DOHH2 (cell line): ENCODE results near the gene ZNF79.

ENCODE experiments used
- H3F3A ChIP-seq: fragments of 200-600 bp; sonication (generic), shearing (Covaris generic); 2 replicates; pipeline ENCODE4 v1.6.0; 2016; ENCODE audit warnings: antibody characterized with exemption, mild to moderate bottlenecking; ENCODE audit not compliant: control insufficient read depth, insufficient read depth
- H3K27ac ChIP-seq: fragments of 200-600 bp; sonication (generic); 2 replicates; pipeline ENCODE4 v1.5.1; 2014; ENCODE audit warnings: low read depth, mild to moderate bottlenecking, low read length, moderate library complexity
- H3K27me3 ChIP-seq: fragments of 200-600 bp; sonication (generic); 2 replicates; pipeline ENCODE4 v1.6.1; 2014; ENCODE audit warnings: mild to moderate bottlenecking, low read length, mixed read lengths; ENCODE audit not compliant: control insufficient read depth
- H3K36me3 ChIP-seq: fragments of 200-600 bp; sonication (generic); 2 replicates; pipeline ENCODE4 v1.6.1; 2014; ENCODE audit warnings: mild to moderate bottlenecking, low read length, moderate library complexity, mixed read lengths; ENCODE audit not compliant: control insufficient read depth
- H3K4me1 ChIP-seq: fragments of 200-600 bp; sonication (generic); 2 replicates; pipeline ENCODE4 v1.6.1; 2014; ENCODE audit warnings: mild to moderate bottlenecking, low read length, mixed read lengths; ENCODE audit not compliant: control insufficient read depth
- H3K4me2 ChIP-seq: fragments of 200-600 bp; sonication (generic); 2 replicates; pipeline ENCODE4 v1.6.0; 2014; ENCODE audit warnings: mild to moderate bottlenecking, low read length, moderate library complexity
- H3K4me3 ChIP-seq: fragments of 200-600 bp; sonication (generic); 2 replicates; pipeline ENCODE4 v1.5.1; 2014; ENCODE audit warnings: mild to moderate bottlenecking, low read length, mixed read lengths
- H3K79me2 ChIP-seq: fragments of 200-600 bp; sonication (generic); 2 replicates; pipeline ENCODE4 v1.6.1; 2014; ENCODE audit warnings: mild to moderate bottlenecking, low read length, mixed read lengths; ENCODE audit not compliant: control insufficient read depth
- H3K9me2 ChIP-seq: fragments of 200-600 bp; sonication (generic); replicated peaks from 2 replicates; pipeline ENCODE4 v1.6.1; 2014; ENCODE audit warnings: mild to moderate bottlenecking, low read length, mixed read lengths; ENCODE audit not compliant: control insufficient read depth
- H3K9me3 ChIP-seq: fragments of 200-600 bp; sonication (generic); 2 replicates; pipeline ENCODE4 v1.6.1; 2014; ENCODE audit warnings: antibody characterized with exemption, low read length, mixed read lengths; ENCODE audit not compliant: control insufficient read depth, insufficient read depth
- H4K20me1 ChIP-seq: fragments of 200-600 bp; sonication (generic); 2 replicates; pipeline ENCODE4 v1.6.0; 2014; ENCODE audit warnings: low read depth, mild to moderate bottlenecking, antibody characterized with exemption, low read length, moderate library complexity; ENCODE audit not compliant: control insufficient read depth, insufficient read depth
- EZH2phosphoT487 ChIP-seq: fragments of 200-600 bp; sonication (generic); IDR thresholded peaks from 2 replicates; pipeline ENCODE4 v1.6.1; 2017; ENCODE audit warnings: borderline replicate concordance, mild to moderate bottlenecking, antibody characterized with exemption, low read length, moderate library complexity, mixed read lengths
- TF ChIP-seq, protein P1 (sequence below): fragments of 200-600 bp; sonication (generic); IDR thresholded peaks from one replicate; pipeline ENCODE4 v1.5.1; 2014; ENCODE audit warnings: antibody characterized with exemption, mild to moderate bottlenecking, low read depth, low read length; ENCODE audit not compliant: poor library complexity, severe bottlenecking

Gene ZNF79

DNA sequence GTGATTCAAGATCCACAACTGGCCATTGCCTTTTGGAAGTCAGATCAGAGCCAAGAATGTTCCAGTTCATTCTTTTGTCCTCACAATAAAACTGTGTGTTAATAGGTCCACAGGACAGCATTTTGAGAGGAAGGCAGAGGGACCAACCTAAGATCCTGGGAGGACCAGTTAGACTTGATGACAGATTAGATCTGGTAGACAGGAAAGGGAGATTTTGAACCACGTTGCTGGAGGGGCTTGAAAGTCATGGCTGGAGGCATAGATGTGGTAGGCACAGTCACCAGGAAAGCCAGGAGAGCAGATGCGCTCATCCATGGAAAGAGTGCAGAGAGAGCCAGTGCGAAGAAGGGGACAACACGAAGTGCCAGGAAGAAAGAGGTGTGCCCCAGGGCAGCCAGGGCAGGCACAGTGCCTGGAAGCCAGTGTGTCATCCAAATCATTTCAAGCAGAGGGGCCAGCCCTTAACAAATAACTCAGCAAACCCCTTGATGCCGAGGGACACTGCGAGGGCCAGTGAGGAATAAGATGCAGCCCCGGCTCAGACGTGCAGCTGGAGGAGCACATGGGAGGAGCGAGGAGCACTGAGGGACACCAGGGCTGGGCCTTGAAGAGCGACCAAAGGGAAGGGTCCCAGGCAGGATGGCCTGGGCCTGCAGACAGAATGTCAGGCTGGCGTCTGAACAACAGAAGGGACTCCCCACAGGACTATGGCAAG is 40.0 kb upstream of the ZNF79 start:
- Histone ChIP-seq H3K36me3 (no peaks in the 10 kb centered on the region), H4K20me1 (no peaks in the 10 kb centered on the region), H3K27me3 (0 out of 2 replicates have a peak, but pooled peaks cover 6% of the 10 kb centered on the region), H3K79me2 (no peaks in the 10 kb centered on the region), H3K9me3 (no peaks in the 10 kb centered on the region), H3F3A (no peaks in the 10 kb centered on the region), H3K4me2 (no peak overlapping the region), H3K9me2 (no peaks in the 10 kb centered on the region), H3K27ac (no peak overlapping the region), H3K4me1 (no peaks in the 10 kb centered on the region), H3K4me3 (no peak overlapping the region)
- TF ChIP-seq, protein P1, sequence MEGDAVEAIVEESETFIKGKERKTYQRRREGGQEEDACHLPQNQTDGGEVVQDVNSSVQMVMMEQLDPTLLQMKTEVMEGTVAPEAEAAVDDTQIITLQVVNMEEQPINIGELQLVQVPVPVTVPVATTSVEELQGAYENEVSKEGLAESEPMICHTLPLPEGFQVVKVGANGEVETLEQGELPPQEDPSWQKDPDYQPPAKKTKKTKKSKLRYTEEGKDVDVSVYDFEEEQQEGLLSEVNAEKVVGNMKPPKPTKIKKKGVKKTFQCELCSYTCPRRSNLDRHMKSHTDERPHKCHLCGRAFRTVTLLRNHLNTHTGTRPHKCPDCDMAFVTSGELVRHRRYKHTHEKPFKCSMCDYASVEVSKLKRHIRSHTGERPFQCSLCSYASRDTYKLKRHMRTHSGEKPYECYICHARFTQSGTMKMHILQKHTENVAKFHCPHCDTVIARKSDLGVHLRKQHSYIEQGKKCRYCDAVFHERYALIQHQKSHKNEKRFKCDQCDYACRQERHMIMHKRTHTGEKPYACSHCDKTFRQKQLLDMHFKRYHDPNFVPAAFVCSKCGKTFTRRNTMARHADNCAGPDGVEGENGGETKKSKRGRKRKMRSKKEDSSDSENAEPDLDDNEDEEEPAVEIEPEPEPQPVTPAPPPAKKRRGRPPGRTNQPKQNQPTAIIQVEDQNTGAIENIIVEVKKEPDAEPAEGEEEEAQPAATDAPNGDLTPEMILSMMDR: no peak
- no peak for TF ChIP-seq EZH2phosphoT487

DNA sequence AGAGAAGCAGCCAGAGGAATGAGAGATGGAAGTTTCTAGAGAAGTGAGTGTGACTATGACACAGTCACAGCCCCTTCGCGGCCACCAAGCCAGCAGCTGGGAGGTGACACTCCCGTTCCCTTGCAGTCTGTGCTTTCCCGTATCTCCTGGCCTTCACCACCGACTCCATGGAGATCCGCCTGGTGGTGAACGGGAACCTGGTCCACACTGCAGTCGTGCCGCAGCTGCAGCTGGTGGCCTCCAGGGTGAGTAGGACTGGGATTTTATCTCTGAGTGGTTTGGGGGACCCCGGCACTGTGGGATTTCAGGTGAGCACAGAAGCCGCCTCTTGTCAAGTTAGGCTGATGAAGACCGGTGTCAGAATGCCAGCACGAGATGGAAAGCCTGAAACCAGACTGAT is 39.3 kb upstream of the ZNF79 start:
- H3K27me3 ChIP-seq: 0 out of 2 replicates have a peak, but pooled peaks cover 6% of the 10 kb centered on the region
- no peaks in the 10 kb centered on the region for H3F3A ChIP-seq
- TF ChIP-seq EZH2phosphoT487: no peak
- TF ChIP-seq, protein P1: no peak
- no peaks in the 10 kb centered on the region for H4K20me1 ChIP-seq
- no peaks in the 10 kb centered on the region for H3K79me2 ChIP-seq
- H3K4me1 ChIP-seq: no peaks in the 10 kb centered on the region
- H3K27ac ChIP-seq: no peak overlapping the region
- H3K4me2 ChIP-seq: no peak overlapping the region
- H3K9me3 ChIP-seq: no peaks in the 10 kb centered on the region
- H3K4me3 ChIP-seq: no peak overlapping the region
- no peaks in the 10 kb centered on the region for H3K9me2 ChIP-seq
- H3K36me3 ChIP-seq: no peaks in the 10 kb centered on the region

DNA sequence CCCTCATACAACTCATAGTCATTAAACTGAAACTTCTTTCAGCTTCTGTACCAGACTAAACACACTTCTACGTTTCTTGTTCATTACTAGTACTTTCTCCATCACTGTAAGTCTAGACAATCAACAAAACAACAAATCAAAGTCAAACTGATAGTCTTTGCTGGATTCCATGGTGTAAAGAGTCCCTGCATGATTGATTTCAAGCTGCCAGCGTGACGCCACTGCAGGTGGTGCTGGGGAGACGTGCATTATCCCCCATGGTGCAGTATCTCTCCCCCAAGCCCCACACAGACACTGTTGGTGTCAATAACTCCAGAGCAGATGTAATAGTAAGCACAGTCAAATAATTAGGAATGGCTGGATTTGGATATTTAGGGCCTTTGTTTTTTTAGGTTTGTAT is 37.9 kb upstream of the ZNF79 start:
- TF ChIP-seq, protein P1: no peak
- TF ChIP-seq EZH2phosphoT487: no peak
- Histone ChIP-seq H3K9me3 (no peaks in the 10 kb centered on the region), H3K4me1 (no peaks in the 10 kb centered on the region), H3K27ac (no peak overlapping the region), H3K4me2 (no peak overlapping the region), H3K9me2 (no peaks in the 10 kb centered on the region), H3K4me3 (no peak overlapping the region), H3K36me3 (no peaks in the 10 kb centered on the region), H4K20me1 (no peaks in the 10 kb centered on the region), H3K79me2 (no peaks in the 10 kb centered on the region), H3K27me3 (0 out of 2 replicates have a peak, but pooled peaks cover 6% of the 10 kb centered on the region), H3F3A (no peaks in the 10 kb centered on the region)
